Stimulated activated CD4-positive, alpha-beta T cell treated with anti-CD3 and anti-CD28 coated beads, Interleukin-4, amount 100 ng/mL, for 1 hour (primary cell): ENCODE data around the gene OSBPL1A.
"Not testable (repeated sequence)": the region's sequence is repeated elsewhere in the genome, so short reads cannot be mapped to it uniquely, and the experiment has no call there.

ENCODE experiments used
- DNase-seq: peaks from one replicate; pipeline ENCODE4 v3.0.0-alpha.2; 2020

Gene OSBPL1A

DNA sequence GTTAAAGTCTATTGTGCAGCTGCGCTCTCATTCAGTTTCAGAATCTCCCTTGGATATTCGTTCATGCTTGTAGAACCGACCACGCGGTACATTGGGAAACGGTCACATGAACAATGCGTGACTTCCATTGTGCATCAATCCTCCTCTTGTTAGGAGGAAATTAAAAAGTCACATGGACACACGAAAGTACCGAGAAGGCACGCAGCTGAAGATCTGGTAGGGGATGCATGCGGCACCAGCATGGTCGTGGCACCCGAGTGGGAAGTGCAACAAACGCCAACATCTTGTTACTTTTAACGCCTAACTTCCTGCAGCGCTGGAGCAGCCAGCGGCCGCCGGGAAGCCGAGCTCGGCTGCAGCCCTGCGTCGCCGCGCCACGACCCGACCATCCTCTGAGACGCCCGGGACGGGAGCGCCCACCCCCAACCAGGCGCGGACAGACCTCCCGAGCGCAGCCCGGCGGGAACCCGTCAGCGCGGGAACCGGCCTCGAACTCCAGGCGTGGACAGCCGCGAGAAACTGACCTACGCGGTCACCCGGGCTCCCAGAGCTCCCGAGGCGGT is 412 bp downstream of the OSBPL1A start:
- peak; percentile 21 for DNase-seq

DNA sequence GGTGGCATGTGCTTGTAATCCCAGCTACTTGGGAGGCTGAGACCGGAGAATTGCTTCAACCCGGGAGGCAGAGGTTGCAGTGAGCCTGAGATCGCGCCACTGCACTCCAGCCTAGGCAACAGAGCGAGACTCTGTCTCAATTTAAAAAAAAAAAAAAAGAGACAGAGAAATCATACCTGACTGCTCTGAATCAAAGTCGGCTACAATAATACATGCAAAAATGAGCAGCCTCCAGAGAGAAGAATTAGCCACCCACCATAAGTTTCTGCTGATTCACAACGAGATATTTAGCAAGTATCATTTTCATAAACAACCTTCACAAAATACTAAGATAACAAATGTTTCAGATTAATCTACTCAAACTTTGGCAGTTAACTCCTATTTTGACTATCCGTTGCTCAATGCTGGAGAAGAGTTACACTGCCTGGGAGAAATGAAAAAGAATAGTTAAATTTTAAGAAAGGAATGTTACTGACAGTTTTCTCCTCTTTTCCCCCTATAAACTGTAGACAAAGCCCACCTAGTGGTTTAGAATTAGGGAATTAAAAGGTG is 1.5 kb downstream of the OSBPL1A start:
- DNase-seq: no peak

DNA sequence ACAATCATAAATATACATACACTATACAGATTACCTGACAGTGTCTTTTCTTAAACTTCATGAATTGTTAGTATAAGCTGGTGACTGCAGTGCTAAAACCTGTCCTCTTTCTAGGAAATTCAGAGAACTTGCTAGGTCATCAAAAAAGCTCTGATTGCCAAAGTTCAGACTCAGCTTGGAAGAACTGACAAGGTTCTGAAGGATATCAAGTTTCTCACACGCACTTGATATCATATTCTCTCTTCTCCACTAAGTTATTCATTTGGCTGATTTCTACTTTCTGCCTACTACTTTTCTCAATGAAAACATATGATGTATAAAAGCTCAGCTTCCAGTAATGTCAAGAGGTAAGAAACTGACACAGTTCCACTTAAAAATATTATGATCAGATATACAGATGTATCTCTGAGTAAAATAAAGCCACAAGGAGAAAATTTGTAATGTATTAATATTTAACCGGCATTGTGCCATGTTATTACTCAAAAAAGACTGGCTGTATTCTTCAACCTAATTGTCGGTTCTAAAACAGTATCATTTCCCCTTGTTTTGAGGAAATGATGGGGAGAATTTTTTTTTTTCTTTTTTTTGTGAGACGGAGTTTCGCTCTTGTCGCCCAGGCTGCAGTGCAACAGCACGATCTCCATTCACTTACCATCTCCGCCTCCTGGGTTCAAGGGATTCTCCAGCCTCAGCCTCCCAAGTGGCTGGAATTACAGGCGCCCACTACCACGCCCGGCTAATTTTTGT is 2.4 kb downstream of the OSBPL1A start:
- DNase-seq: no peak

DNA sequence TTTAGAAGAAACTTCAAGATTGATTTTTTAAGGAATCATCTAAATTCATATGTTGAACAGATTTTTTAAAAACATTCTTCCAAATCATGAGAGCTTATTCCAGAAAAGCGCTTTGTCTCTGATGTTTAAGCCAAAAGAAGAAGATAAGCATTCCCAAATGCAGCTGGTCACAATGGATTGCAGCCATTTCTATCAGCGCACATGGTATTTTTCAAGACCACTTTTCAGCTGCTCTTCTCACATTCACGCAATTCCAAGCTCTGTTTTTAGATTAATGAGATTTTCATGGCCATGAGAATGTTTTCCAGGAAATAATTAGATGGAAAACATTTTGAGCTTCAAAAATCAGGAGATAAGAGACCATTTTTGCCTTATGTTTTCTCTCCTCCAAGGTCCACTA is 8.7 kb downstream of the OSBPL1A start:
- no peak for DNase-seq

DNA sequence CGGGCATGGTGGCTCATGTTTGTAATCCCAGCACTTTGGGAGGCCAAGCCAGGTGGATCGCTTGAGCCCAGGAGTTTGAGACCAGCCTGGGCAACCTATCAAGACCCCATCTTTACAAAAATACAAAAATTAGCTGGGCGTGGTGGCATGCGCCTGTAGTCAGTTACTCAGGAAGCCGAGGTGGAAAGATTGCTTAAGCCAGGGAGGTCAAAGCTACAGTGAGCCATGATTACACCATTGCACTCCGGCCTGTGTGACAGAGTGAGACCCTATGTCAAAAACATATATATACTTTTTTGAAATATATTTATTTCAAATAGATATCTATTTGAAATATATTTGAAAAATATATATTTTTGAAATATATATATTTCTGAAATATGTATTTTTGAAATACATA is 10.9 kb downstream of the OSBPL1A start:
- no peak for DNase-seq

DNA sequence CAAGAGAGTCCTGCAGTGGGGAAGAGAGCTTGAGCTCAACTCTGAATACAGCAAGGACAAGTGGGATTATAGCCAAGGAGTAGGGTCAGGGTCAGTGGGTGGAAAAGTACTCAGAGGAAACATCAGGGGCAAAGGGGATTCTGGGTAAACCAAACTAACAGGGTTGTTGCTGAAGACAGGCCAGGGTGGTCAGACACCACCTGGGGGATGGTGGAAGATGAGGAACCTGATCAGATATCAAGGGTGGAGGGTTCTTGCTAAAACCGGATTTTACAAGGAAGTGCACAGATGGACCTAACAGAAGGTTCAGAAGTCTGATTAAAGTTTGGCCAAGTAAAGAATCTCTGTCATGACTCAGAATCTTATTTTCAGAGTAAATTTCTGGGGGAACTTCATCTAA is 16.5 kb downstream of the OSBPL1A start:
- DNase-seq: no peak

DNA sequence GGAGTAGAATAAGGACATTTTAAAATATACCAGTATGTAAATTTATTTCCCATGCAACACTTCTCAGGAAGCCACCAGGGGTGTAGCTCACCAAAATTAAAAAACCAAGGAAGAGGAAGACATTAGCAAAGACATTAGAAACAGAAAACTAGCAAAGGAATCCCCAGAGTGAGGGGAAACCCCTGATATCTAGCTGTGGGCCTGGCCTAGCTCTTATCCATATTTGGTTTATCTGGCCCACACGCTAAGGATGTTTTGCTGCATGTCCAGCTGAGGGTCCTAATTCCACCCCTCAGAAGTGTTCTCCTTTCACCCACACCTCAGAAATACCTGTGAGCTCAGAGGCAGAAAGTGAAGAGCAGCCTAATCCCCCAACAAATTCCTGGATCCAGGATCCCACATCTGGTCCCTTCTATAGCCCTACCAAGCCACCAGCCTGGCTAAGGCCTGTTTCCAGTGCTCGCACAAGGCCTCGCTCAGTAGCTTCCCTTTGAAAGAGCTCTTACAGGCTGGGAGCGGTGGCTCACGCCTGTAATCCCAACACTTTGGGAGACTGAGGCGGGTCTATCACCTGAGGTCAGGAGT is 17.4 kb downstream of the OSBPL1A start:
- no peak for DNase-seq

DNA sequence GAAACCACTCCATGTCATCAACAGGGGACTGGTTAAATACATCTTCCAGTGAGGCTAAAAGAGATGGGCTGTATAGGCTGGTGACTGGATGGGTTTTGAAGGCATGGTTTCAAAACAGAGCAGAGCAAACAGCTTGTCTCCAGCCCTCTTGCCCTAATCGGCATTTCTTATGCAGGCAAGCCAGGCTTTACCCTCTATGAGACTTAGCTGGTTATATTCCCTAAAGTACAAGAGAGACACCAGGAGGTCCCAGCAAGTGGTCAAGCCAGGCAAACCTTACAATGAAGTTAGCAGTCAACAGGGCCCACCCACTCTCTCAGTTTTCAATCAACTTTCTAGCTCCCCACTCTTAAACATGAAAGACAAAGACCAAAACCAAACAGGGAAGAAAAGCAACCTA is 19.0 kb downstream of the OSBPL1A start:
- no peak for DNase-seq

DNA sequence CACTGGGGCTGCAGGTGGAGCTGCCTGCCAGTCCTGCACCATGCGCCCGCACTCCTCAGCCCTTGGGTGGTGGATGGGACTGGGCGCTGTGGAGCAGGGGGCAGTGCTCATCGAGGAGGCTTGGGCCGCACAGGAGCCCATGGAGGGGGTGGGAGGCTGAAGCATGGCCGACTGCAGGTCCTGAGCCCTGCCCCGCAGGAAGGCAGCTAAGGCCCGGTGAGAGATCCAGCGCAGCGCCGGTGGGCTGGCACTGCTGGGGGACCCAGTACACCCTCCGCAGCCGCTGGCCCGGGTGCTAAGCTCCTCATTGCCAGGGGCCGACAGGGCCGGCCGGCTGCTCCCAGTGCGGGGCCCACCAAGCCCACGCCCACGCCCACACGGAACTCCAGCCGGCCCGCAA is 21.1 kb downstream of the OSBPL1A start:
- not testable (repeated sequence) for DNase-seq

DNA sequence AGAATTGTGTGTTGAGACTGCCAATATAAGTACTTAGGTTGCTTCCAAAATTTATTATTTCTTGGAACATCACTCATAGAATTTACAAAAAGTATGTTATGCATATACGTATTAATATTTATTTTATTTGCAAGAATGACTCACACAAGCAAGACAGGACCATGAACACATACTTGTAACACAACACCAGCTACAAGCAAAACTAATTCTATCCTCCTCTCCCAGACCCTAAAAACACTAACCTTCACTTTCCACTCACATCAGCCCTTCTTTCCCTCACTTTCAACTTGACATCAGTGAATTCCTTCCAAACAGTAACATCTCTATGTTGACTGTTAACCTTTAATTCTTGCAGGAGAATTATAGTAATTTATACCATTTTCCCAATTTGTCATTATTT is 24.3 kb downstream of the OSBPL1A start:
- no peak for DNase-seq

DNA sequence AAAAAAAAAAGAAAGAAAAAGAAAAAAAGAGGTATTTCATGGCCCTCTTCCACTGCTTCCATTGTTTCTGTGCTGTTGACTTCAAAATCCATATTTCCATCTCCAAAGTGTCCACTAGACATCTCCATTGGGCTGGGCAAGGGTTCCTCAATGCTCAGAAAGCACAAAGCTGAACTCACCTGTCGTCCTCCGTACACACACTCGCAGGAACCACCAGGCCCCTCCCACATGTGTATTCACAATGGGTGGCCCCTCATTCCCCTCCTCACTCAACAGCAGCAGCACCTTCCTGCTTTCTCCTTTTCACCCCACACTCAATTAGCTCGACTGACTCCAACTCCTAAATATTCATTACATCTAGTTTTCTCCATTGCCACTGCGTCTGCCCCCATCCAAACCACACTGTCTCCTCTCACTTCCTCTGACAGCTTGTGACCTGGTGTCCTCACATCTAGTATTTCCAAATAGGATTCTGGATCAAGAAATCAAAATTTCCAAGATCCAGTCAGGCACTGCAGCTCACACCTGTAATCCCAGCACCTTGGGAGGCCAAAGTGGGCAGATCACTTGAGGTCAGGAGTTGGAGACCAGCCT is 25.2 kb downstream of the OSBPL1A start:
- no peak for DNase-seq

DNA sequence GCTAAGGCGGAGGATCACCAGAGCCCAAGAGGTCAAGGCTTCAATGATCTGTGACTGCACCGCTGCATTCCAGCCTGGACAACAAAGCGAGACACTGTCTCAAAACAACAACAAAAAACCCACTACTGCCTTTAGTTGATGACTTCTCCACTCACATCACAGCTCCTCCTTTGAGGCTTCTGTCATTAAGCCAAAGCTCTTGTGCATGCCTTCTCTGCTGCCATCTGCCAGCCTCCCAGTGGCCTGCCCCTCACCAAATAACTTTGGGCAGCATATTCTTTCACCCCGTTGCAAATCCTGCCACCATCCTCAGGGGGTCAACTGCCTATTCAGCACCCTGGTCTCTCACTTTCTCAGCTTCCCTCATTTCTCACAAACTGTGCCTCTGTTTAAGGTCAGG is 27.5 kb downstream of the OSBPL1A start:
- no peak for DNase-seq

DNA sequence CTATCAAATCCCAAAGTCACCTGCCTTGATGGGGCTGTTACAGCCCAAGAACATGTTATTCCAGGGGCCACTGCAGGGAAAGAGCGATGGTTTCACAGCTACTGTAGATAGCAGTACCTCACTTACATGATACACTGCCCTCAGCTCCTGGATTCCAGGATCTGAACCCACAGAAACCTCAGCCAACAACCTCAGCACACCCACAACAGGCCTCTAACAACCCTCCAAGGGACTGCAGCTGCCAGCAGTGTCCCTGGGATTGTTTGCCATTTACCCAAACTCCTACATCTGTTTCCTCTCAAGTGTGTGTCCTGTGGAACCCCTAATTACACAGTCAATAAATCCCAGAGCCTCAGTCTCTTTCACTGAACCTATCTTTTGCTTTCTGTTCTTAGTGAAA is 28.2 kb downstream of the OSBPL1A start:
- DNase-seq: peak; percentile 7

DNA sequence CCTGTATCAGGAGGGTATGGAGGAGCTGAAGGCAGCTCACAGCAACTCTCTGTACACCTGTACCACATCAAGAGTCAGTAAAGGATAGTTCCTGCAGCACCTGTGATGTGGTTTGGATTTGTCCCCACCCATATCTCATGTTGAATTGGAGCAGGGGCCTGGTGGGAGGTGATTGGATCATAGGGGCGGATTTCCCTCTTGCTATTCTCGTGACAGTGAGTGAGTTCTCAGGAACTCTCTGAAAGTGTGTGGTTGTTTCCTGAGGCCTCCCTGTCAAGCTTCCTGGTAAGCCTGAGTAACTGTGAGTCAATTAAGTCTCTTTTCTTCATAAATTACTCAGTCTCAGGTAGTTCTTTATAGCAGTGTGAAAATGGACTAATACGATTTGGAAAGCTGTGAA is 28.9 kb downstream of the OSBPL1A start:
- DNase-seq: peak; percentile 47

DNA sequence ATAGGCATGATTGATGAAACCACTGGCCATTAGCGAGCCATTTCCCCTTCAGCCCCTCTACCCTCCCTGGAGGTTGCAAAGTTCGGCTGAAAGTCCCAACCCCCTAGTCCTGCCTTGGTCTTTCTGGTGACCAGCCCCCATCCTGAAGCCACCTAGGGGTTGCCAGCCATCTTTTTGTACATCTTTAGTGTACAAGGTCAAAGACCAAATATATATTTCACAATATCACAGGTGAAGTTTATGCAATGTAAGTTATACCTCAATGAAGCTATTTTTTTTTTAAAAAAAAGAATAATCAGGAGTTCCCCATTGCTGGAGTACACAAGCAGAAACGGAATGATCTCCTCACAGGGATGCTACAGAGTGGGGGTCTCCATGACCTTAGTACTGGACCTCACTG is 31.3 kb downstream of the OSBPL1A start:
- DNase-seq: no peak

DNA sequence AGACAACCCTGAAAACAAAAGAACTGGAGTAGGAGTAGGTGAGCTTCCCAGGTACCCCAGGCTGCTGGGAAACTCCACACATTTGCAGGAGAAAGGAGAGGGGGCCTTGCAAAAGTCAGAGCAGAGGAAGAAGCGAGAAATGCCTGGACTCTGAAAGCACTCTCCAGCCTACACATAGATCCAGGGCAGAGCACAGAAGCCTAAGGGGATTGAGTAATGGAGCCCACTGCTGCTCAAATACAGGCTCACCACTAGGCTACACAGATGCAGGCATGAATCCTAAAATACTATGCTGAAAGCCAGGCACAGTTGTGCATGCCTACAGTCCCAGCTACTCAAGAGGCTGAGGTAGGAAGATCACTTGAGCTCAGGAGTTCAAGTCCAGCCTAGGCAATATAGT is 33.4 kb downstream of the OSBPL1A start:
- no peak for DNase-seq

DNA sequence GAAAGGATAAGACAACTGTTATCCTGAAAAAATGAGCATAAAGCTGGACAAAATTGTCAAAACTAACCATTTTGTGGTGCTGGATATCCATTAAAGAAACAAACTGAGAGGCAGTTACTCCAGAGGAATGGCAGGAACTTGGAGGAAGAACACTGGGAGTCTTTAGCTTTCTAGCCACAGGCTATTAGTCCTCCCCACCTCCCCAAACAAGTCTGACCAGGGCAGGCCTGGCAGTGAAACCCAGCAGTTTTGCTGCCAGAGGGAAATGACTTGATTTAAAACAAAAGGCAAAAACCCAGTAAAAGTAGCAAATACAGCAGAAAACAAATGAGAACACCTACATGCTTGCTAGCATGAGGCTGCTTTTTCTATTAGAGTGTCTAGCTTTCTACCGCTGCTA is 34.9 kb downstream of the OSBPL1A start:
- DNase-seq: no peak

DNA sequence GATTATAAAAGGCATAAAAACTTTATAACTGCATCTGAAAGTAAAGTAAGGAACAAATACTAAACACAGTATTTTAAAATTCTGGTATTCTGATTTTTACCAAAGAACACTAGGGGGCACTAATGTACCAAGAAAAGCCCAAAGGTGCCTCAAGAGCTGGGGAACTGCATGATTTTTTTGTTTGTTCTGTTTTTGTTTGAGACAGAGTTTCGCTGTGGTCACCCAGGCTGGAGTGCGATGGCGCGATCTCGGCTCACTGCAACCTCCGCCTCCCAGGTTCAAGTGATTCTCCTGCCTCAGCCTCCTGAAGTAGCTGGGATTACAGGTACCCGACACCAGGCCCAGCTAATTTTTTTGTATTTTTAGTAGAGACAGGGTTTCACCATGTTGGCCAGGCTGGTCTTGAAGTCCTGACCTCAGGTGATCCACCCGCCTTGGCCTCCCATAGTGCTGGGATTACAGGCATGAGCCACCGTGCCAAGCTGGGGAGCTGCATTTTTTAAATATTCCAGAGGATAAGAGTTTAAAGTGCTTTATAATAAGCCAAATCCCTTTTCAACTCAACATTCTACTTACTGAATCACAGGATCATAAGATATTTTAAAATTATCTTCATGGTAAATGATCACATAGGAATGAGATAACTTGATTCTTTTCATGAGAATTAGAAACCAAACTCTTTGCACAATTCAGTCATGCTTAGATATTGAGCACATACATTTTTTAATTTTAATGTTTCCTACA is 37.7 kb downstream of the OSBPL1A start:
- not testable (repeated sequence) for DNase-seq

DNA sequence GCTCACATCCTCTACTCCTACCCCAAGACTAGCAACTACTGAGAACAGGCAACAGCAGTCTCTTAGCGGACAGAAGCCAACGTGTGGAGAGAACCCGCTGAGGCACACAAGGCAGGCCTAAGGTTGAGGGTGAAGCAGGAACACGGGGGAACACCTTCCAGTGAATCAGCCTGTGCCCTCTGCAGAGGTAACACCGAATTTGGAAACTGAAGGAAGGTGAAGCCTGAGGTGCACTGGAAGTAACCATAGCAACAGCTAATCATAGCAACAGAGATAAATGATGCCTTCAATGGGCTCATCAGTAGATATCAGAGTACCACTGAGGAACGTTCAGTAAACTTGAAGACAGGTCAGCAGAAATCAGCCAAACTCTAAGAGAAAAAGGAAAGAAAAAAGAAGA is 43.3 kb downstream of the OSBPL1A start:
- no peak for DNase-seq

DNA sequence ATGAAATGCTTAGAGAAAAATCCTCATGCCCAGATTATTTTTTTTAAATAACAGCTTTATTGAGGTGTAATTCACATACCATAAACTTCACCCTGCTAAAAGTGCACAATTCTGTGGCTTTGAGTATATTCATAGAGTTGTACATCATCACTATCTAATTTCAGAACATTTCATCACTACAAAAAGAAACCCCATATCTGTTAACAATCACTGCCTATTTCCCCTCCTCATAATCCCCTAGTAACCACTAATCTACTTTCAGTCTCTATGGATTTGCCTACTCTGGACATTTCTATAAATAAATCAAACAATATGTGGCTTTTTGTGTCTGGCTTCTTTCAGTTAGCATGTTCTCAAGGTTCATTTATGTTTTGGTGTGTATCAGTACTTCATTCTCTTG is 51.4 kb downstream of the OSBPL1A start:
- no peak for DNase-seq

DNA sequence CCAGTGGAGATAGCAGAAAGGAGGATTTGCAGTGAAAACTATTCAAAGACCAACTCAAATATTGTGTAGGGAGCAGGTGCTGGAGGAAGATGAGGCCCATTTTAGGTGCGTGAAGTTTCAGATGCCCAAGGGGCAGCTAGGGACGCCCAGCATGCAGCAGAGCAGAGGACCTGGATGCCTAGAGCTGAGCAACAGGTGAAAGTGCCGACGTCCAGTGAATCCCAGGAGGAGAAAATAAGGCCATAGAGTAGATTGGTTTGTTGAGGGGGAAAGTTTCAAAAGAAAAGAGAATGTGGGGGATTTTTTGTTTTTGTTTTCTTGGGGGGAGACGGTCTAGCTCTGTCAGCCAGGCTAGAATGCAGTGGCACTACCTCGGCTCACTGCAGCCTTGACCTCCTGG is 53.1 kb downstream of the OSBPL1A start:
- DNase-seq: no peak

DNA sequence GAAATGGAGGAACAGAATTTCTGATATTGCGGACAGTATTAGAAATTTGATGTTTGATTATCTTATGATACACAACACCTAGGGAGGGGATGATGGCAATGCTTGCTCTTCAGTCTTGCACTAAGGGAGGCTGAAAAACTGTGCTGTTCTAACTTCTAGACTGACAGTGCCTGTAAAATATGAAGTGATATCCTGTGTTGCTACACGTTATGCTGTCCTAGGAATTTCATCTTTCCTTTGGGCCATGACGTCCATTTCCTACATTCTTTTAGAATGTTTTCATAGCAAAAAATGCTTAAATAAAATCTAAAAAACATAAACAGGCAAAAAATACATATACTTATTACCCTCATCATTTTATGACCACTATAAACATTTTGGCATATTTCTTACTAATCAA is 55.3 kb downstream of the OSBPL1A start:
- no peak for DNase-seq

DNA sequence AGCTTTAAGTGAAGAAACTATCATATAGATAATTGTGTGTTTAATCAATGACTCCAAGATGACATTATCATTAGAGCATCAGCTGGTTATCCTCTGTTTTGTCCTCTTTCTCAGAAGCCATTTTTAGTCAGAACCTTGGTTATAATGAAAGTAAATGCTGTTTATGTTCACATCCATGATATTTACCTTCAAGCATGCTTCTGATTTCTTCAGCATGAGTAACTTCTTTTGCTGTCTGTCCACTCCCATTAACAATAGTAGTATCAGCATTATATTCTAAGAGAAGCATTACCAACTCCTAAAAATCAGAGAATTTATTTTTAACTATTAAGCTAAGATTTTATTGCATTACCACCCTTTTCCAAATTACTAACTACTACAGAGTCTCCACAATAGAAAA is 56.3 kb downstream of the OSBPL1A start:
- DNase-seq: no peak
